Natural killer cell (primary cell): Measurements from ENCODE around the gene SMIM44. TPM values are rescaled to one million over a fixed set of nuclear protein-coding genes. Genes with fewer than 3 reads are reported as not detected.

Experiments
- ATAC-seq, 3 donors: fragments of 150-1000 bp in 2 of 3; fragments of 200-7000 bp in 1 of 3; cut with Tn5 transposase; 1 replicate in 1 of 3; 2 replicates in 2 of 3; pipeline ENCODE4 v1.10.0; 2021; ENCODE audit warnings: mild to moderate bottlenecking in 2 of 3, moderate library complexity in 2 of 3
- DNase-seq, 2 donors: peaks; one replicate each; pipeline versions ENCODE4 v3.0.0 to v3.0.0-alpha.2; 2013 to 2021; ENCODE audit warnings: mixed read lengths in 1 of 2
- H3K27ac ChIP-seq: one replicate; pipeline ENCODE4 v1.5.1; 2013; ENCODE audit warnings: mild to moderate bottlenecking, low read length
- H3K27me3 ChIP-seq: one replicate; pipeline ENCODE4 v1.6.1; 2013; ENCODE audit warnings: low read length; ENCODE audit not compliant: control insufficient read depth, insufficient read depth
- H3K36me3 ChIP-seq: one replicate; pipeline ENCODE4 v1.6.1; 2013; ENCODE audit warnings: low read length; ENCODE audit not compliant: control insufficient read depth, insufficient read depth
- H3K4me1 ChIP-seq: one replicate; pipeline ENCODE4 v1.6.1; 2013; ENCODE audit warnings: low read length; ENCODE audit not compliant: control insufficient read depth, insufficient read depth
- H3K4me3 ChIP-seq: one replicate; pipeline ENCODE4 v1.5.1; 2013; ENCODE audit warnings: low read length
- H3K9me3 ChIP-seq: one replicate; pipeline ENCODE4 v1.6.1; 2013; ENCODE audit warnings: low read length; ENCODE audit not compliant: control insufficient read depth, insufficient read depth
- H3K27ac Mint-ChIP-seq, 2 donors: one replicate each; pipeline ENCODE4 v1.8.0; 2022; ENCODE audit warnings: mild to moderate bottlenecking in 2 of 2, mixed read lengths in 2 of 2, moderate library complexity in 1 of 2
- H3K27me3 Mint-ChIP-seq, 2 donors: one replicate each; pipeline ENCODE4 v1.8.0; 2022; ENCODE audit warnings: low read depth in 2 of 2, mixed read lengths in 2 of 2
- H3K36me3 Mint-ChIP-seq: one replicate; pipeline ENCODE4 v1.8.0; 2022; ENCODE audit warnings: mixed read lengths
- H3K4me1 Mint-ChIP-seq, 2 donors: one replicate each; pipeline ENCODE4 v1.8.0; 2022; ENCODE audit warnings: mixed read lengths in 2 of 2
- H3K4me3 Mint-ChIP-seq: one replicate; pipeline ENCODE4 v1.8.0; 2022; ENCODE audit warnings: mild to moderate bottlenecking, moderate library complexity, mixed read lengths
- H3K9me3 Mint-ChIP-seq, 2 donors: one replicate each; pipeline ENCODE4 v1.8.0; 2022; ENCODE audit warnings: mixed read lengths in 2 of 2
- WGBS: methylation state at CpG from one replicate; pipeline ENCODE4 v1.1.7; 2013; ENCODE audit warnings: missing lambda C conversion rate; ENCODE audit not compliant: insufficient coverage; 5-methylcytosine and 5-hydroxymethylcytosine counted together
- intact Hi-C: fragments of 100-400 bp; cut with micrococcal nuclease; formaldehyde crosslinking; loops from one replicate; pipeline ENCODE4 v1.14.2; 2022
- total RNA-seq, 4 donors: library from RNA; stranded (reverse); fragments of 120-200 nt in 1 of 4; gene quantifications; one replicate each; pipeline versions ENCODE4 v1.2.3 to v1.2.4, GENCODE V29; 2013 to 2022
- TF ChIP-seq, protein P1 (sequence below): fragments of 200-600 bp; IDR thresholded peaks from one replicate; pipeline ENCODE4 v1.8.0; 2022; ENCODE audit warnings: antibody characterized with exemption

Gene SMIM44
- total RNA-seq, 3 donors from 2014 or later (not counting 1 experiment from before 2014, with no cell fraction given), result not detected

DNA sequence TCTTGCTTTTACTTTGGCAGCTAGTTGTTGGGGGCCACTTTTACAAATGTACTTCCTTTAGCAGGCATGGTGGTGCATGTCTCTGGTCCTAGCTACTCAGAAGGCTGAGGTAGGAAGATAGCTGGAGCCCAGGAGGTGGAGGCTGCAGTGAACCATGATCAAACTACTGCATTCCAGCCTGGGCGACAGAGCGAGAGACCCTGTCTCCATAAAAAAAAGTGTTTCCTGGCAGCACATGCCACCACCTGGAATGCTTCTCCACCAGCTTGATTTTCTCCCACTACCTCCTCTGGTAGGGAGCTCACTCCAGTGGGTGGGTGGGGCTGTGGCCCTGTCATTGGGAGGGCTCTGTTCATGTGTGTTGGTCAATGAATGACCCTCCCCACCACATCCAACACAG lies 35.4 kb upstream of the SMIM44 start:
- Histone ChIP-seq H3K36me3 (peaks cover 17% of the 10 kb centered on the region), H3K27me3 (no peaks in the 10 kb centered on the region), H3K9me3 (no peaks in the 10 kb centered on the region), H3K27ac (no peak overlapping the region), H3K4me1 (peaks cover 20% of the 10 kb centered on the region), H3K4me3 (no peak overlapping the region)
- no peak for ATAC-seq
- intact Hi-C loops, result no loop called here
- no peak for DNase-seq
- TF ChIP-seq, protein P1, sequence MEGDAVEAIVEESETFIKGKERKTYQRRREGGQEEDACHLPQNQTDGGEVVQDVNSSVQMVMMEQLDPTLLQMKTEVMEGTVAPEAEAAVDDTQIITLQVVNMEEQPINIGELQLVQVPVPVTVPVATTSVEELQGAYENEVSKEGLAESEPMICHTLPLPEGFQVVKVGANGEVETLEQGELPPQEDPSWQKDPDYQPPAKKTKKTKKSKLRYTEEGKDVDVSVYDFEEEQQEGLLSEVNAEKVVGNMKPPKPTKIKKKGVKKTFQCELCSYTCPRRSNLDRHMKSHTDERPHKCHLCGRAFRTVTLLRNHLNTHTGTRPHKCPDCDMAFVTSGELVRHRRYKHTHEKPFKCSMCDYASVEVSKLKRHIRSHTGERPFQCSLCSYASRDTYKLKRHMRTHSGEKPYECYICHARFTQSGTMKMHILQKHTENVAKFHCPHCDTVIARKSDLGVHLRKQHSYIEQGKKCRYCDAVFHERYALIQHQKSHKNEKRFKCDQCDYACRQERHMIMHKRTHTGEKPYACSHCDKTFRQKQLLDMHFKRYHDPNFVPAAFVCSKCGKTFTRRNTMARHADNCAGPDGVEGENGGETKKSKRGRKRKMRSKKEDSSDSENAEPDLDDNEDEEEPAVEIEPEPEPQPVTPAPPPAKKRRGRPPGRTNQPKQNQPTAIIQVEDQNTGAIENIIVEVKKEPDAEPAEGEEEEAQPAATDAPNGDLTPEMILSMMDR, result no peak
- no peaks in the 10 kb centered on the region for H3K36me3 Mint-ChIP-seq
- no peak overlapping the region for H3K27ac Mint-ChIP-seq
- no peak overlapping the region for H3K4me3 Mint-ChIP-seq
- H3K9me3 Mint-ChIP-seq, result no peaks in the 10 kb centered on the region
- 95% methylated on average over 2 of the region's 2 CpGs for WGBS
- H3K4me1 Mint-ChIP-seq, result peaks cover 15 to 20% of the 10 kb centered on the region in 2 donors
- H3K27me3 Mint-ChIP-seq, result no peaks in the 10 kb centered on the region

DNA sequence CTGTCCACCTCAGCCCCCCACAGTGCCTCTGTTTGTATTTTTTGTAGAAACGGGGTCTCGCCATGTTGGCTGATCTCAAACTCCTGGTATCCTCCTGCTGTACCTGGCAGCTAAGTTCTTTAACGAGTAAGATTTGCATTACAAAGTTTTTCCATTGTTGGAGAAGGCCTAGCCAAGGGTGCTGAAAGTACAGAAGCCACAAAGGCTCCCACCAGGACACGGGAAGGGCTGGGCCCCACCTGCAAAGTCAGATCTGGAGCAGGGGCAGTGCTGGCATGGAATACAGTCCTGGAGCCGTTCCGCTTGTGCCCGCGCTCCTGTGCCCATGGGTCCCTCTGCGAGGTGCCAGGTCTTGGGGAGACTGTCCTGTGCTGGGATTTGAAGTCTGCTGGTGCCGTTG lies 35.0 kb upstream of the SMIM44 start:
- H3K9me3 ChIP-seq, result no peaks in the 10 kb centered on the region
- ATAC-seq, result no peak
- H3K9me3 Mint-ChIP-seq, result no peaks in the 10 kb centered on the region
- intact Hi-C loops, result no loop called here
- no peak overlapping the region for H3K4me3 Mint-ChIP-seq
- peaks cover 15 to 20% of the 10 kb centered on the region in 2 donors for H3K4me1 Mint-ChIP-seq
- H3K36me3 ChIP-seq, result peaks cover 14% of the 10 kb centered on the region
- TF ChIP-seq, protein P1, result no peak
- H3K27ac ChIP-seq, result no peak overlapping the region
- no peak for DNase-seq
- no peak overlapping the region for H3K4me3 ChIP-seq
- 95% methylated on average over 10 of the region's 10 CpGs for WGBS
- H3K27me3 ChIP-seq, result no peaks in the 10 kb centered on the region
- H3K36me3 Mint-ChIP-seq, result no peaks in the 10 kb centered on the region
- H3K4me1 ChIP-seq, result peaks cover 20% of the 10 kb centered on the region
- no peak overlapping the region for H3K27ac Mint-ChIP-seq
- H3K27me3 Mint-ChIP-seq, result no peaks in the 10 kb centered on the region

DNA sequence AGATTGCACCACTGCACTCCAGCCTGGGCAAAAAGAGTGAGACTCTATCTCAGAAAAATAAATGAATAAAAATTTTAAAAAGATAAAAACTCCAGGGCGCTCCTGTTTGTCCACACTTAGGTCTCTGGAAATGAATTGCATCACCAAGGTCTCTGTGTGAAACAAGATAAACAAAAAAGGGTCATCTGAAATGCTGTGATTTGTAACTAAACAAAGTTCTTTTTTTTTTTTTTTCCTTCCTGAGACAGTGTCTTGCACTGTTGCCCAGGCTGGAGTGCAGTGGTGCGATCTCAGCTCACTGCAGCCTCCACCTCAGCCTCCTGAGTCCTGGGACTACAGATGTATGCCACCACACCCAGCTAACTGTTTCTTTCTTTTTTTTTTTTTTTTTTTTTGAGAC lies 34.4 kb upstream of the SMIM44 start:
- H3K27me3 Mint-ChIP-seq, result no peaks in the 10 kb centered on the region
- Histone ChIP-seq H3K9me3 (no peaks in the 10 kb centered on the region), H3K27ac (no peak overlapping the region), H3K27me3 (no peaks in the 10 kb centered on the region), H3K4me1 (peaks cover 20% of the 10 kb centered on the region), H3K4me3 (no peak overlapping the region), H3K36me3 (peaks cover 10% of the 10 kb centered on the region)
- no peaks in the 10 kb centered on the region for H3K9me3 Mint-ChIP-seq
- H3K4me1 Mint-ChIP-seq, result peaks cover 15 to 20% of the 10 kb centered on the region in 2 donors
- ATAC-seq (no peak), DNase-seq (no peak)
- no peak overlapping the region for H3K27ac Mint-ChIP-seq
- intact Hi-C loops, result no loop called here
- no peak overlapping the region for H3K4me3 Mint-ChIP-seq
- TF ChIP-seq, protein P1, result no peak
- H3K36me3 Mint-ChIP-seq, result no peaks in the 10 kb centered on the region
- WGBS, result 83% methylated on average over 2 of the region's 2 CpGs

DNA sequence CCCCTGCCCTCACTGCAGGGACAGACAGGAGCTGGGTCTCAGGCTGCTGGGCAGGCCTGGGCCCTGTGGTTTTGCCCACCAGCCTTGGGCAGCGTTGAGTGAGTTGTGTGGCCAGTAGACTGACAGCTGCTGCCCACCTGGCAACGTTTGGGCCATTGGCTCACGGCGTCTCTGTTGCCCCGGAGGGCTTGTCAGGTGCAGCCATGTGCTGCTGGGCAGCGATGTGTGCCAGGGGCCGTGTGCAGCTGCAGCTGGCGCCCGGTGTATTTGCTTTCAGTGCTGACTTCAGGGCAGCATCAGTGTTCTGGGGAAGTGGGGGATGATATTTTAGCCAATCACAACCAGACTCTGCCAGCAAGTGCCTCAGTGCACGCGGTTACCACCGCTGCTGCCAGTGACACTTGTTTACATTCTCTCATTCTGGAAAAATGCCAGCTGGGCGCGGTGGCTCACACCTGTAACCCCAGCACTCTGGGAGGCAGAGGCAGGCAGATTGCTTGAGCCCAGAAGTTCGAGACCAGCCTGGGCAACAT lies 33.5 kb upstream of the SMIM44 start:
- peak in 1 of 2 donors; percentile 73 for DNase-seq
- no peaks in the 10 kb centered on the region for H3K9me3 ChIP-seq
- no peaks in the 10 kb centered on the region for H3K27me3 ChIP-seq
- H3K4me1 ChIP-seq, result peaks cover 25% of the 10 kb centered on the region
- ATAC-seq, result peak; percentile 46 to 72 (median 70)
- intact Hi-C loops, result no loop called here
- H3K4me3 ChIP-seq, result no peak overlapping the region
- Mint-ChIP-seq H3K4me3 (no peak overlapping the region), H3K27ac (peak overlapping the region; percentile 61 to 63), H3K9me3 (no peaks in the 10 kb centered on the region), H3K4me1 (peaks cover 11 to 20% of the 10 kb centered on the region in 2 donors), H3K27me3 (no peaks in the 10 kb centered on the region), H3K36me3 (no peaks in the 10 kb centered on the region)
- TF ChIP-seq, protein P1, result no peak
- H3K36me3 ChIP-seq, result peaks cover 7% of the 10 kb centered on the region
- 40% methylated on average over 15 of the region's 15 CpGs for WGBS
- peak overlapping the region; percentile 37 for H3K27ac ChIP-seq
